Activated CD8-positive, alpha-beta T cell treated with anti-CD3 and anti-CD28 coated beads, Interleukin-2, amount 10 ng/mL, durations not matched to agents 7 days and 5 days (primary cell): ENCODE measurements around the gene BMAL1. TPM values are rescaled to one million over a fixed set of nuclear protein-coding genes. Genes with fewer than 3 reads are reported as not detected.

Source experiments
- ATAC-seq: fragments of 150-1000 bp; cut with Tn5 transposase; one replicate; pipeline ENCODE4 v1.10.0; 2021; ENCODE audit warnings: moderate library complexity
- CTCF ChIA-PET: fragments of 350-600 bp; sonication (Branson Sonifier 250); formaldehyde crosslinking; loops from one replicate; lab custom pipeline; 2021; ENCODE audit warnings: antibody characterized with exemption; lab: Charles Lee
- POLR2A ChIA-PET: fragments of 350-600 bp; sonication (Branson Sonifier 250); formaldehyde crosslinking; loops from one replicate; lab custom pipeline; 2021; ENCODE audit warnings: antibody characterized with exemption; lab: Charles Lee
- DNase-seq: peaks from one replicate; pipeline ENCODE4 v3.0.0-alpha.2; 2020
- H3K27ac Mint-ChIP-seq: one replicate; pipeline ENCODE4 v1.8.0; 2021; ENCODE audit warnings: mild to moderate bottlenecking, mixed read lengths
- H3K27me3 Mint-ChIP-seq: one replicate; pipeline ENCODE4 v1.8.0; 2021; ENCODE audit warnings: low read depth, mixed read lengths
- H3K36me3 Mint-ChIP-seq: one replicate; pipeline ENCODE4 v1.8.0; 2021; ENCODE audit warnings: low read depth, mixed read lengths
- H3K4me1 Mint-ChIP-seq: one replicate; pipeline ENCODE4 v1.8.0; 2021; ENCODE audit warnings: low read depth, mixed read lengths
- H3K4me3 Mint-ChIP-seq: one replicate; pipeline ENCODE4 v1.8.0; 2021; ENCODE audit warnings: mild to moderate bottlenecking, mixed read lengths
- H3K9me3 Mint-ChIP-seq: one replicate; pipeline ENCODE4 v1.8.0; 2022; ENCODE audit warnings: mixed read lengths; ENCODE audit not compliant: insufficient read depth
- total RNA-seq, 2 experiments: library from RNA; stranded (reverse); gene quantifications; one replicate each; pipeline ENCODE4 v1.2.3, GENCODE V29; 2021

The BMAL1 gene
- total RNA-seq, 2 experiments from 2014 or later, result 41.1 to 53.5 TPM

DNA sequence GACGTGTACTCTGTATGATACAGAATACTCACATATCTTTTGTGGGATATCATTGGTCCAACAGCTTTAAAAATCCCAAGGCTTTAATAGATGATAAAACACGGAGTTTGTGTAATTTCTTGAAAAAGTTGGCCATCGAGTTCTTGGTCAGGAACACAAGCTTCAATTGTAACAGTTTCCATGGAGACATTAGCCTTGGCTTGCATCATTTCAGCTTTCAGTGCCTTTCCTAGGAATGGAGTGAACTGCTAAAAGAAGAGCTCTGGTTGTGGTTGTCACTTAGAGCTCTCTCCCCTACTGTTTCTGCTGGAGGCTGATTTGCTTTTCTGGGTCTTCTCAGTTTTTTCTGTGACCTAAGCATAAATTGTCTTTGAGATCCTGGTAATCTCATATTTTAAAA lies 14.2 kb downstream of the BMAL1 start:
- Mint-ChIP-seq H3K27ac (no peak overlapping the region), H3K9me3 (no peaks in the 10 kb centered on the region), H3K4me3 (no peak overlapping the region), H3K36me3 (peaks cover 15% of the 10 kb centered on the region), H3K27me3 (no peaks in the 10 kb centered on the region), H3K4me1 (peaks cover 86% of the 10 kb centered on the region)
- ChIA-PET CTCF (interaction anchor here (0.9 to 1.5 kb wide), 4 partner anchors 13 to 45 kb away, joined by 3 to 5 read pairs (median 4); no protein-coding TSS in a partner anchor), POLR2A (interaction anchor here (0.6 to 0.9 kb wide), 2 partner anchors 8 to 30 kb away, joined by 3 to 6 read pairs; no protein-coding TSS in a partner anchor)
- no peak for DNase-seq
- no peak for ATAC-seq

DNA sequence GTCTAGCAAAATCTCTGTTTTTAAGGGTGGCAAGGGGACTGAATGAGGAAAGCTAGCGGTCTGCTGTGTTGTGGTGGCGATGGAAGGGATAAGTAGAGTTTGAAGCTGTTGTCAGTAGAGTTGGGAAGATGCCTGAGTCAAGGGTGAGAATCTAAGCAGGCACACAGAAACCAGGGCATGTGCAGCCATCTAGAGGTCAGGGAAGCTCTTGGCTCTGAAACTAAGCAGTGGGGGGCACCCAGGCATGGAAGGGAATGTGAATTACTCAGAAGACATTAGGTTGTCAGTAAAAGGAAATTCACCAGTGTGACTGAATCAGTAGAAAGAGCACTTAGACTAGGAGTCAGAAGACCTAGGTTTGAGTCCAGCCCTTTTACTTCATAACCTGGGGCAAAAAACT lies 15.4 kb downstream of the BMAL1 start:
- Mint-ChIP-seq H3K9me3 (no peaks in the 10 kb centered on the region), H3K27ac (no peak overlapping the region), H3K4me1 (peaks cover 86% of the 10 kb centered on the region), H3K36me3 (peaks cover 9% of the 10 kb centered on the region), H3K27me3 (no peaks in the 10 kb centered on the region), H3K4me3 (no peak overlapping the region)
- DNase-seq (no peak), ATAC-seq (no peak)
- ChIA-PET CTCF (interaction anchor here (1.7 kb wide), 1 partner anchor 42 kb away, joined by 5 read pairs; no protein-coding TSS in a partner anchor), POLR2A (no interaction called here)

DNA sequence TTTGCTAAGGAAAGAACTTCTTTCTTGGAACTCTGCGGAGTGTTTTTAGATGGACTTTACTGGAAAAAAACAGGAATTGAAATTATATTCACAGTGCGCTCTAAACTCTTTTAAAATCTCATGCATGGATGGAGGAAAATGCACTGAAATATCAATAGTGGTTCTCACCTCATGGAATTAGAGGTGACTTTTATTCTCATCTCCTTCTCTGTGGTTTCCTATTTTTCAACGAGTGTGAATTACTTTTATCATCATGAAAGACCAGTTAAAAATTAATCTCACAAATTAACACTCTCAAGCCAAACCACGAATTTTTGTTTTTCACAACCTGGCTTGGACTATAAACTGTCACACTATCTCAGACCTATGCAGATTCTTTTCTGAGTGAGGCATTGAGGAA lies 16.6 kb downstream of the BMAL1 start:
- DNase-seq, result no peak
- H3K36me3 Mint-ChIP-seq, result peaks cover 18% of the 10 kb centered on the region
- no peak overlapping the region for H3K27ac Mint-ChIP-seq
- ChIA-PET POLR2A (no interaction called here), CTCF (interaction anchor here (0.8 to 1.7 kb wide), 2 partner anchors 41 to 44 kb away, joined by 3 to 5 read pairs; no protein-coding TSS in a partner anchor)
- H3K27me3 Mint-ChIP-seq, result no peaks in the 10 kb centered on the region
- H3K4me3 Mint-ChIP-seq, result no peak overlapping the region
- peaks cover 85% of the 10 kb centered on the region for H3K4me1 Mint-ChIP-seq
- ATAC-seq, result no peak
- H3K9me3 Mint-ChIP-seq, result no peaks in the 10 kb centered on the region

DNA sequence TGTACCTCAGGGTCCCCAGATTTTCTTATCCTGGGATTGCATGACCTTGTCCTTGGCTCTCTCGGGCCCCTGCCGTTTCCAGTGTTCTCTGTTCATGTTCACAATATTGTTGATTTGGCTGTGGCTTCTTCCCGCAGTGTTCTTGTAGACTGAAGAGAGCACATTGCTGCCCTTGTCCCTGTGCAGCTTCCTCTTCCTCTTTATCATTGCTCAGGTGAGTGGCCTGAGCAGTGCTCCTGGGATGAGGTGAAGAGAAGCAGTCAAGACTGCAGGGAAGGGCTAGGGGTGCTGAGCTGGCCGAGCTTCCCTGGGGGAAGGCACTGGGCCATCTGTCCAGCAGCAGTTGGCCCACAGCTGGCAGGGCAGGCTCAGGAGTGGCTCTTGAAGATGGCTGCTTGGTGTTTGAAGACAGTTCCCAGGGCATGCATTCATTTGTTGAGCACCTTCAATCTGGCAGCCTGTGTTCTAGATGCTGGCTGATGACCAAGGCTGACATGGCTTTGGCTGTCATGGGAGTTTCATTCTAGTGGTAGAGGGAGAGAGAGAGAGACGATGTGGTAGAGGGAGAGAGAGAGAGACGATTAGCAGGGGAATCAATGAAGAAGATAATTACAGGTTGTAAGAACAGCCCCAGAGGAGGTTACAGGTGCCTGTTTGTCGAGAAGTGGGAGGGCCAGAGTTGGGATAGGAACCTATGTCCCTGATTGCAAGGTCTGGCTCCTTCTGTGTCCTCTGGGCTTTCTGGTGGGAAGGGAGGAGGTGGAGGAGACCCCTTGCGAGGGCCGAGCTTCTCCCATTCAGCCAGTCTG lies 17.4 kb downstream of the BMAL1 start:
- H3K36me3 Mint-ChIP-seq, result peaks cover 21% of the 10 kb centered on the region
- no peak for ATAC-seq
- H3K27me3 Mint-ChIP-seq, result no peaks in the 10 kb centered on the region
- peaks cover 86% of the 10 kb centered on the region for H3K4me1 Mint-ChIP-seq
- no peak for DNase-seq
- no peaks in the 10 kb centered on the region for H3K9me3 Mint-ChIP-seq
- CTCF ChIA-PET, result interaction anchor here (0.8 to 1.9 kb wide), 4 partner anchors 8 to 45 kb away, joined by 3 to 5 read pairs (median 4); no protein-coding TSS in a partner anchor
- POLR2A ChIA-PET, result no interaction called here
- no peak overlapping the region for H3K4me3 Mint-ChIP-seq
- peak overlapping the region; percentile 77 for H3K27ac Mint-ChIP-seq

DNA sequence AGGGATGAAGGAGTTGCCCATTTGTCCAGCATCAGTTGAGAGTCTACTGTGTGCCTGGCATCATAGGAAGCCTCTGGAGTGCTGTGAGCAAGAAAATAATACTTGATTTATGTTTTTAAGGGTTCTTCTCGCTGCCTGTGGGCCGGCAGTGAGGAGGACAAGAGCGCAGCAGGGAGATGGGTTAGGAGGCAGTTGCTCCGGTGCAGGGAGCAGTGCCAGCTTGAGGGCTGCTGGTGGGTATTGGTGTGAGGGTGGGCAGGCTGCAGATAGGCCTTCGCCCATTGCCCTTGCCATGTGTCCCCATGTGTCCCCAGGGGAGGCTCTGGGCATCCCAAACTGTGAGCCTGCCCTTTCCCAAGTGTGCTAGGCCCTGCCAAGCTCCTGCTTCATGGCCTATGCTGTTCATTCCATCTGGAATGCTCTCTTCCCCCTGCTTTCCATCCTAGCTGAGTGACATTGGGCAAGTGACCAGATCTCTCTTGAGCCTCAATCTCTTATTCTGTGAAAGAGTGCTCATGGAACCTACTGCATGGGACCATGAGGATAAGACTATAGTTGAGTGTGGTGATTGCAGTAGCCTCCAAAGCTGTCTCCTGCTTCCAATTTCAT lies 19.8 kb downstream of the BMAL1 start:
- DNase-seq (no peak), ATAC-seq (peak; percentile 13)
- Mint-ChIP-seq H3K27ac (peak overlapping the region; percentile 89), H3K9me3 (no peaks in the 10 kb centered on the region), H3K4me1 (peaks cover 86% of the 10 kb centered on the region), H3K27me3 (no peaks in the 10 kb centered on the region), H3K36me3 (peaks cover 28% of the 10 kb centered on the region), H3K4me3 (peak overlapping the region; percentile 36)
- POLR2A ChIA-PET, result interaction anchor here (0.8 to 1.7 kb wide), 2 partner anchors 18 to 166 kb away, joined by 3 to 5 read pairs; partner anchors contain the start of gene BTBD10
- CTCF ChIA-PET, result interaction anchor here (1.0 to 4.2 kb wide), 9 partner anchors 9 to 46 kb away, joined by 3 to 18 read pairs (median 4); no protein-coding TSS in a partner anchor

DNA sequence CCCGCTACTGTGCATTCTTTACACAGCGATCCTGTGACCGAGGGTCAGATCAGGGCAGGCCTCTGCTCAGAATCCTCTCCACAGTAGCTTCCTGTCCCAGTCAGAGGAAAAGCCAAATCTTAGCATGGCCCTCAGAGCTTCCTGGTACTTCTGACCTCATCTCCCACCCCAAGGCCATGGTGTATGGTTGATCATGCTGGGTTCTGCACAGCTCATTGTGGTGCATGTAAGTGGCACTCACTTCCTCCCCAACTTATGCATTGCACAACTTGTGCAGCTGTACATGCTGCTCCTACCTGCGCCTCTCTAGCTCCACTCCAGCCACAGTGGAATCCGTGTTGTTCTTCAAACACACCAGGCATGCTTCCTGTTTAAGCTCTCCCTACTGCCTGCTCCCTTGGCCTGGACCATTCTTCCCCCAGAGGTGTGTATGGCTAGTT lies 20.3 kb downstream of the BMAL1 start:
- H3K27ac Mint-ChIP-seq, result peak overlapping the region; percentile 89
- no peaks in the 10 kb centered on the region for H3K27me3 Mint-ChIP-seq
- peaks cover 33% of the 10 kb centered on the region for H3K36me3 Mint-ChIP-seq
- POLR2A ChIA-PET, result interaction anchor here (0.8 kb wide), 1 partner anchor 165 kb away, joined by 3 read pairs; the partner anchor contains the start of gene BTBD10
- no peaks in the 10 kb centered on the region for H3K9me3 Mint-ChIP-seq
- H3K4me3 Mint-ChIP-seq, result peak overlapping the region; percentile 36
- peak; percentile 79 for DNase-seq
- peaks cover 82% of the 10 kb centered on the region for H3K4me1 Mint-ChIP-seq
- CTCF ChIA-PET, result interaction anchor here (0.6 to 4.2 kb wide), 11 partner anchors 10 to 45 kb away, joined by 3 to 18 read pairs (median 4); no protein-coding TSS in a partner anchor
- ATAC-seq, result peak; percentile 94

DNA sequence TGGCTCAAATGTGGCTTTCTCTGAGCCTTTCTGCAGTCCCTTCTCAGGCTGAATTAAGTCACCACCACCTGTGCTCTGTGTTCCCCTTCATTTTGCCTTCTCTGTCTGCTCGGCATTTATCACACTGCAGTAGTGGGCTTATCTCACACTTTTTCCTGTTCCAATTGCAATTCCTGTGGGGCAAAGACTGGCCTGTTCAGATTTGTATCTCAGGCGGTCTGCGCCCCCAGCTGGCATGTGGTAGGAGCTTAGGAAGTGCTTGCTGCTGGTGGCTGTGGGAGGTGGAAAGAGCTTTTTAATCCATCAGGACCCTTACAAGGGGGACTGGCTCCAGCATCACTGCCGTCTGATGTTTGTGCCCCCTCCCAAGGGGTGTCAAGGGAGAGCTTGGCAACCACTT lies 21.2 kb downstream of the BMAL1 start:
- Mint-ChIP-seq H3K4me3 (no peak overlapping the region), H3K9me3 (peaks cover 3% of the 10 kb centered on the region)

DNA sequence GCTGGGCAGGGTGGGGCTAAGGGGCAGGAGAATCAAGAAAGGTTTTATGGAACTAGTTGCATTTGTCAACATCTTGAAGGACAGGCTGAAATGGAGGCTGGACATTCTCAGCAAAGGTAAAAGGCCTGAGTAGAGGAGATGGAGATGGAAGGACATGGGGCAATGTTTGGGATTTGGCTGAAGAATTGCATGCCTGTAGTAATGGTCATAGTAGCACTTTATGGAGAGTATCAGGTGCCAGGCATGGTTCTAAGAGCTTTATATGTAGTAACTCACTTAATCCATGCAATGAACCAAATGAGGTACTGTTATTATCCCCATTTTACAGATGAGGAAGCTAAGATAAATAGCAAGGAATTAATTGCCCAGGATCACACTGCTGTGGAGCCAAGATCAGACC lies 23.9 kb downstream of the BMAL1 start:
- ATAC-seq (no peak), DNase-seq (no peak)
- Mint-ChIP-seq H3K4me1 (peaks cover 46% of the 10 kb centered on the region), H3K27me3 (no peaks in the 10 kb centered on the region), H3K9me3 (peaks cover 3% of the 10 kb centered on the region), H3K4me3 (no peak overlapping the region), H3K36me3 (peaks cover 51% of the 10 kb centered on the region), H3K27ac (no peak overlapping the region)
- ChIA-PET POLR2A (interaction anchor here (1.0 kb wide), 2 partner anchors 14 to 15 kb away, joined by 3 to 4 read pairs; no protein-coding TSS in a partner anchor), CTCF (interaction anchor here (1.9 to 2.9 kb wide), 2 partner anchors 22 to 33 kb away, joined by 5 to 17 read pairs; no protein-coding TSS in a partner anchor)

More for the DNA sequence above, 21.2 kb downstream of the BMAL1 start:
- no peaks in the 10 kb centered on the region for H3K27me3 Mint-ChIP-seq
- DNase-seq (no peak), ATAC-seq (no peak)
- ChIA-PET POLR2A (interaction anchor here (1.3 kb wide), 1 partner anchor 12 kb away, joined by 3 read pairs; no protein-coding TSS in a partner anchor), CTCF (interaction anchor here (0.8 to 4.2 kb wide), 7 partner anchors 9 to 45 kb away, joined by 3 to 18 read pairs (median 4); no protein-coding TSS in a partner anchor)
- H3K27ac Mint-ChIP-seq, result peak overlapping the region; percentile 70
- peaks cover 74% of the 10 kb centered on the region for H3K4me1 Mint-ChIP-seq
- H3K36me3 Mint-ChIP-seq, result peaks cover 41% of the 10 kb centered on the region

DNA sequence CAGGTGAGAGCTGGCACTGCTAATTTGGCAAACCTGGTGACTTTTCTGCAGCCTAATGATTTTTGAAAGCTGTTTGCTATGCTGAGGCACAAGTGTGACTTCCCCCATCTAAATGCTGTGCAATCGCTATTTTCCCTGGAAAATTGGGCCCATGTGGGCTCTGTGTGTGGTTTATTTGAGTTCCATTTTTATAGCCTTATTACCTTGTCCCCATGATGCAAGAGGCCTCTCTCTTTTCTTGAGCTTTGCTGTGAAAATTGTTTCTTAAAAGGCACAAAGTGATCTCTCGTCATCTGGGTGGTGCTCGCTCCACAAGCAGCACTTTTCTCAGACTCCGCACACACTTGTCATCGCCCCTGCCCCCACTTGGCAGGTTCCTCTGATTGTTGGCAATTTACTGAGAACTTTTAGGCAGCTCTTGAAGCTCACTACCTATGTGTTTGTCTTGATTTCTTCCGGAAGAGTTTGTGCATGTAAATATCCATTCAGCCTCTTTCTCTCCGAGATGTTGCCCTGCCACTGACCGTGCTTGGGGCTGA lies 24.9 kb downstream of the BMAL1 start:
- ChIA-PET CTCF (interaction anchor here (0.9 to 2.9 kb wide), 3 partner anchors 16 to 32 kb away, joined by 3 to 17 read pairs (median 3); no protein-coding TSS in a partner anchor), POLR2A (interaction anchor here (1.0 to 1.5 kb wide), 3 partner anchors 13 to 36 kb away, joined by 3 to 9 read pairs (median 6); no protein-coding TSS in a partner anchor)
- H3K27ac Mint-ChIP-seq, result no peak overlapping the region
- no peak overlapping the region for H3K4me3 Mint-ChIP-seq
- DNase-seq (no peak), ATAC-seq (no peak)
- H3K27me3 Mint-ChIP-seq, result no peaks in the 10 kb centered on the region
- peaks cover 51% of the 10 kb centered on the region for H3K36me3 Mint-ChIP-seq
- H3K4me1 Mint-ChIP-seq, result peaks cover 36% of the 10 kb centered on the region
- H3K9me3 Mint-ChIP-seq, result peaks cover 3% of the 10 kb centered on the region

DNA sequence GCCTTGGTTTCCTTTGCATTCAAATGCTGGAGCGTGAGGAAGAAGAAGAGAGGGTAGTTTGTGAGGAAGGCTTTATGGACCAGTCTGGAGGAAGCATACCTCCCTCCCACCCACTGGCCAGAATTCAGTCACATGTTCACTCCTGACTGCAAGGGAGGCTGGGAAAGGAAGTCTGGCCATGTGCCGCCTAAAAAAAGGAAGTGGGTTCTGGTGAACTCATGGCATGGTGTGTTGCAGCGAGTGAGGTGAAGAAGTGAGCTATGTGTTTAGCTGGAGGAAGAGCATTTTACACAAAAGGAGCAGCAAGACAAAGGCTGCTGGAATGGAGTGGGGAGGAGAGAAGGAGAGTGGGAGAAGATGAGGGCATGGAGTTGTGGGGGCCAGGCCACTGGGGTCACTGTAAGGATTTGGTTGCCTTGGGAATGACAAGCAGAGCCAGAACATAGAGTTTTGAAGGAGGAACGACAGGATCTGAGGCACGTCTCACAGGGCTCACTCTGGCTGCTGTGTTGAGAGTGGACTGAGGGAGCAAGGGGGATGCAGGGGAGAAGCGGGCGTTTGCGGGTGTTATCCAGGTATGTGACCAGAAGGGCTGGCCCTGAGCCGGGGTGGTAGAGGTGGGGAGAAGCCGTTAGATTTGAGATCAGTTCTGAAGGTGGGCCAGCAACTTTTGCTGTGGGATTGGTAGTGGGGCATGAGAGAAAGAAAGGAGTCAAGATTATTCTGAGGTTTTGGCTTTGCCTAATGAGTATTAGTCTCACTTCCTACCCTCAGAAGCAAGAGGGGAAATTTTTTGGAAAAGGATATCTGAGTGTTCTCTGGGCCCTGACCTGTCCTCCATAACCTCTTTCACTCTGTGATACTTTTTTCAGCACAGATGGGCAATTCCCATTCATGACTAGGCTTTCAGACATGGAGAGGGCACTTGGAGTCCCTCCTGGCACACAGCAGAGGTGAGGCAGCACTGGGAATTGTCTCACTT lies 26.4 kb downstream of the BMAL1 start:
- Mint-ChIP-seq H3K4me1 (peaks cover 22% of the 10 kb centered on the region), H3K9me3 (peaks cover 3% of the 10 kb centered on the region), H3K27me3 (no peaks in the 10 kb centered on the region), H3K36me3 (peaks cover 44% of the 10 kb centered on the region), H3K27ac (peak overlapping the region; percentile 77), H3K4me3 (no peak overlapping the region)
- ATAC-seq (peak; percentile 47), DNase-seq (peak; percentile 38)
- POLR2A ChIA-PET, result no interaction called here
- CTCF ChIA-PET, result interaction anchor here (2.9 kb wide), 1 partner anchor 31 kb away, joined by 17 read pairs; no protein-coding TSS in a partner anchor
